Body of pancreas (tissue), 4 donors: ENCODE results near the gene FAT2. TPM values are rescaled to one million over a fixed set of nuclear protein-coding genes. Genes with fewer than 3 reads are reported as not detected.

ENCODE experiments used
- ATAC-seq: fragments of 150-250 bp; one replicate; pipeline ENCODE4 v1.9.1; 2016
- DNase-seq, 4 donors: peaks; one replicate each; pipeline ENCODE4 v3.0.0-alpha.2; 2019
- H3K27ac ChIP-seq, 4 donors: fragments of 200-600 bp; sonication (generic); 1 replicate in 3 of 4; 2 replicates in 1 of 4; pipeline versions ENCODE4 v1.5.1 to v1.6.1; 2016 to 2019; ENCODE audit warnings: mild to moderate bottlenecking in 1 of 4, mixed read lengths in 1 of 4, moderate library complexity in 1 of 4
- H3K27me3 ChIP-seq, 2 donors: fragments of 200-600 bp; sonication (generic); one replicate each; pipeline ENCODE4 v1.6.0; 2016; ENCODE audit warnings: mild to moderate bottlenecking in 1 of 2
- H3K36me3 ChIP-seq, 2 donors: fragments of 200-600 bp; sonication (generic); replicated peaks in 1 of 2; 2 replicates each; pipeline ENCODE4 v1.5.1; 2016; ENCODE audit warnings: low read depth in 2 of 2; ENCODE audit not compliant: insufficient read depth in 1 of 2
- H3K4me1 ChIP-seq: fragments of 200-600 bp; sonication (generic); one replicate; pipeline ENCODE4 v1.6.0; 2016
- H3K4me3 ChIP-seq, 2 donors: fragments of 200-600 bp; sonication (generic); 1 replicate in 1 of 2; 2 replicates in 1 of 2; pipeline ENCODE4 v1.5.1; 2016 to 2019
- H3K9me3 ChIP-seq, 3 donors: fragments of 200-600 bp; sonication (generic); 1 replicate in 2 of 3; 2 replicates in 1 of 3; pipeline ENCODE4 v1.5.1; 2016
- POLR2A ChIP-seq, 3 donors: fragments of 450-650 bp; IDR thresholded peaks; one replicate each; pipeline ENCODE4 v1.6.1; 2016; ENCODE audit warnings: antibody characterized with exemption in 3 of 3, mild to moderate bottlenecking in 2 of 3
- WGBS, 2 donors: methylation state at CpG; one replicate each; pipeline ENCODE4 v1.1.5; 2017; 5-methylcytosine and 5-hydroxymethylcytosine counted together
- intact Hi-C: fragments of 100-400 bp; cut with DNase I; formaldehyde crosslinking; loops from one replicate; pipeline ENCODE4 v1.15.1; 2023
- total RNA-seq, 2 donors: library from RNA; depleted of rRNA; stranded (reverse); fragments of >200 nt; gene quantifications; one replicate each; pipeline ENCODE4 v1.1.0, GENCODE V29; 2016
- TF ChIP-seq, protein P1 (sequence below), 7 experiments: fragments of 450-650 bp in 4 of 7; fragments of 200-600 bp in 3 of 7; sonication (generic) in 3 of 7; IDR thresholded peaks; one replicate each; pipeline ENCODE4 v1.5.1; 2016 to 2019; ENCODE audit warnings: antibody characterized with exemption in 7 of 7

FAT2 gene
- total RNA-seq, 2 donors from 2014 or later, result not detected

GRCh38 chr5:151632524-151632923 lies 41.4 kb upstream of the FAT2 start:
- Histone ChIP-seq H3K4me3 (no peak overlapping the region), H3K4me1 (no peaks in the 10 kb centered on the region), H3K36me3 (no peaks in the 10 kb centered on the region), H3K27me3 (no peaks in the 10 kb centered on the region), H3K27ac (no peak overlapping the region), H3K9me3 (no peaks in the 10 kb centered on the region)
- intact Hi-C loops, result no loop called here
- 61 to 83% methylated on average over 11 to 15 of the region's 15 CpGs for WGBS, 2 donors
- no peak for TF ChIP-seq POLR2A (IDR thresholded peaks at IDR 0.05)
- ATAC-seq (no peak), DNase-seq (no peak)

DNA sequence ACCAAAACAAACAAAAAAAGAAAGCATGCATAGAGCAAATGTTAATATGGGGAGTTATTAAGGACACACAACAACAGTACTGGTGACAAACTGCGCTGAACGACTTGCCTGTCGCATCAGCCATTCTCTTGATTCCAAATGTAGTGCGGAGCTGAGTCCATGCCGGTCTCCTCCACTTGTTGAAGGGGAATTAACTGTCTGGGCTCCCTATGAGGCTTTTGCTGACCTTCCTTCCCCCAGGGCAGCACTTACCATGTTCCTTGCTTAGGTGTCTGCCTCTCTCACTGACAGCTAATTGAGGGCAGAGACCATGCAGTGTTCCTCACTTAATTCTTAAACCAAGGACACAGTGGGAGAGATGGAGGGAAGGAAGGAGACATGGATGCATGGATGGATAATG lies 40.8 kb upstream of the FAT2 start:
- TF ChIP-seq, protein P1, sequence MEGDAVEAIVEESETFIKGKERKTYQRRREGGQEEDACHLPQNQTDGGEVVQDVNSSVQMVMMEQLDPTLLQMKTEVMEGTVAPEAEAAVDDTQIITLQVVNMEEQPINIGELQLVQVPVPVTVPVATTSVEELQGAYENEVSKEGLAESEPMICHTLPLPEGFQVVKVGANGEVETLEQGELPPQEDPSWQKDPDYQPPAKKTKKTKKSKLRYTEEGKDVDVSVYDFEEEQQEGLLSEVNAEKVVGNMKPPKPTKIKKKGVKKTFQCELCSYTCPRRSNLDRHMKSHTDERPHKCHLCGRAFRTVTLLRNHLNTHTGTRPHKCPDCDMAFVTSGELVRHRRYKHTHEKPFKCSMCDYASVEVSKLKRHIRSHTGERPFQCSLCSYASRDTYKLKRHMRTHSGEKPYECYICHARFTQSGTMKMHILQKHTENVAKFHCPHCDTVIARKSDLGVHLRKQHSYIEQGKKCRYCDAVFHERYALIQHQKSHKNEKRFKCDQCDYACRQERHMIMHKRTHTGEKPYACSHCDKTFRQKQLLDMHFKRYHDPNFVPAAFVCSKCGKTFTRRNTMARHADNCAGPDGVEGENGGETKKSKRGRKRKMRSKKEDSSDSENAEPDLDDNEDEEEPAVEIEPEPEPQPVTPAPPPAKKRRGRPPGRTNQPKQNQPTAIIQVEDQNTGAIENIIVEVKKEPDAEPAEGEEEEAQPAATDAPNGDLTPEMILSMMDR (IDR thresholded peaks at IDR 0.05), result no peak
- TF ChIP-seq POLR2A (IDR thresholded peaks at IDR 0.05), result no peak
- H3K36me3 ChIP-seq, result no peaks in the 10 kb centered on the region
- no peak overlapping the region for H3K27ac ChIP-seq
- DNase-seq (no peak), ATAC-seq (no peak)
- H3K9me3 ChIP-seq, result no peaks in the 10 kb centered on the region
- no peaks in the 10 kb centered on the region for H3K4me1 ChIP-seq
- 78 to 92% methylated on average over 5 of the region's 5 CpGs for WGBS, 2 donors
- no peaks in the 10 kb centered on the region for H3K27me3 ChIP-seq
- intact Hi-C loops, result no loop called here
- no peak overlapping the region for H3K4me3 ChIP-seq

GRCh38 chr5:151630088-151630487 lies 39.0 kb upstream of the FAT2 start:
- no peak overlapping the region for H3K4me3 ChIP-seq
- no peaks in the 10 kb centered on the region for H3K36me3 ChIP-seq
- no peak for ATAC-seq
- H3K9me3 ChIP-seq, result no peaks in the 10 kb centered on the region
- no peaks in the 10 kb centered on the region for H3K4me1 ChIP-seq
- no peak for DNase-seq
- intact Hi-C loops, result no loop called here
- no peak for TF ChIP-seq POLR2A (IDR thresholded peaks at IDR 0.05)
- TF ChIP-seq, protein P1 (IDR thresholded peaks at IDR 0.05), result no peak
- H3K27ac ChIP-seq, result no peak overlapping the region
- no peaks in the 10 kb centered on the region for H3K27me3 ChIP-seq

- Histone ChIP-seq H3K27ac (no peak overlapping the region), H3K36me3 (no peaks in the 10 kb centered on the region)
- intact Hi-C loops, result no loop called here
Measured at GRCh38 chr5:151628112-151628823, 37.1 kb upstream of the FAT2 start.

GRCh38 chr5:151627650-151628049 lies 36.5 kb upstream of the FAT2 start:
- H3K9me3 ChIP-seq, result no peaks in the 10 kb centered on the region
- DNase-seq (no peak), ATAC-seq (no peak)
- no peaks in the 10 kb centered on the region for H3K27me3 ChIP-seq
- TF ChIP-seq POLR2A (IDR thresholded peaks at IDR 0.05), result no peak
- TF ChIP-seq, protein P1 (IDR thresholded peaks at IDR 0.05), result no peak
- H3K27ac ChIP-seq, result no peak overlapping the region
- H3K4me1 ChIP-seq, result no peaks in the 10 kb centered on the region
- H3K4me3 ChIP-seq, result no peak overlapping the region
- intact Hi-C loops, result no loop called here
- WGBS, 2 donors, result 77 to 79% methylated on average over 6 of the region's 6 CpGs
- no peaks in the 10 kb centered on the region for H3K36me3 ChIP-seq

More at GRCh38 chr5:151628112-151628823, 37.1 kb upstream of the FAT2 start:
- no peak overlapping the region for H3K4me3 ChIP-seq
- WGBS, 2 donors, result 75 to 82% methylated on average over 7 of the region's 7 CpGs
- no peaks in the 10 kb centered on the region for H3K27me3 ChIP-seq
- no peak for TF ChIP-seq POLR2A (IDR thresholded peaks at IDR 0.05)
- TF ChIP-seq, protein P1 (IDR thresholded peaks at IDR 0.05), result no peak
- no peak for ATAC-seq
- no peaks in the 10 kb centered on the region for H3K4me1 ChIP-seq
- no peaks in the 10 kb centered on the region for H3K9me3 ChIP-seq
- no peak for DNase-seq
